HepG2 (cell line): ENCODE measurements around the gene STAT5A. TPM values are rescaled to one million over a fixed set of nuclear protein-coding genes. Genes with fewer than 3 reads are reported as not detected.

Experiments used
- ATAC-seq: fragments of 200-7000 bp; cut with Tn5 transposase; 3 replicates; pipeline ENCODE4 v1.9.1; 2020; ENCODE audit warnings: mild to moderate bottlenecking, moderate library complexity
- BruUV-seq: library from RNA; stranded (reverse); fragments of 400-500 nt; replicated peaks from 2 replicates; lab custom pipeline; 2021; lab: Mats Ljungman, UMichigan
- CTCF ChIA-PET: fragments of 300-600 bp; formaldehyde crosslinking; extraction: SDS; loops from one replicate; lab custom pipeline; 2021; ENCODE audit warnings: low total read pairs, inconsistent platforms, low intra/inter-chr PET ratio; lab: Yijun Ruan, JAX
- POLR2A ChIA-PET: fragments of 350-600 bp; sonication (Branson Sonifier 250); formaldehyde crosslinking; loops from one replicate; lab custom pipeline; 2020; ENCODE audit warnings: antibody characterized with exemption, inconsistent platforms; lab: Yijun Ruan, JAX
- DNase-seq: peaks from one replicate; pipeline ENCODE4 v3.0.0-alpha.2; 2015; ENCODE audit warnings: low spot score
- FAIRE-seq: peaks from 3 replicates; lab custom pipeline; 2011; peaks lifted over from hg19 to GRCh38; lab: Jason Lieb, UNC
- H2AFZ ChIP-seq: one replicate; pipeline ENCODE4 v1.6.1; 2011; ENCODE audit warnings: low read length, inconsistent platforms
- H3K27ac ChIP-seq: fragments of 300-600 bp; 3 replicates; pipeline ENCODE4 v1.8.0; 2011; ENCODE audit warnings: mixed run types, mild to moderate bottlenecking, mixed read lengths, low read length, inconsistent platforms; ENCODE audit not compliant: insufficient read depth; ENCODE audit errors: extremely low read length
- H3K27me3 ChIP-seq, 2 experiments: fragments of 200-600 bp in 1 of 2; 2 replicates in 1 of 2; 3 replicates in 1 of 2; pipeline versions ENCODE4 v1.6.0 to v1.8.0; 2011; ENCODE audit warnings: low read length in 2 of 2, mild to moderate bottlenecking in 2 of 2, moderate library complexity in 2 of 2, inconsistent platforms in 1 of 2; ENCODE audit not compliant: insufficient read depth in 2 of 2, control insufficient read depth in 1 of 2
- H3K36me3 ChIP-seq, 2 experiments: fragments of 200-600 bp in 1 of 2; replicated peaks in 1 of 2; 2 replicates in 1 of 2; 3 replicates in 1 of 2; pipeline versions ENCODE4 v1.5.1 to v1.8.0; 2011; ENCODE audit warnings: low read length in 2 of 2, inconsistent platforms in 1 of 2; ENCODE audit not compliant: insufficient read depth in 2 of 2, control insufficient read depth in 1 of 2
- H3K4me1 ChIP-seq: 2 replicates; pipeline ENCODE4 v1.5.1; 2012; ENCODE audit warnings: low read length, inconsistent platforms; ENCODE audit not compliant: insufficient read depth
- H3K4me2 ChIP-seq: 2 replicates; pipeline ENCODE4 v1.6.0; 2011; ENCODE audit warnings: low read depth, low read length, inconsistent platforms
- H3K4me3 ChIP-seq, 3 experiments: fragments of 200-600 bp in 1 of 3; sonication (generic), shearing (Covaris generic) in 1 of 3; replicated peaks in 1 of 3; 2 replicates each; pipeline ENCODE4 v1.5.1; 2011 to 2016; ENCODE audit warnings: low read length in 3 of 3, inconsistent platforms in 2 of 3, low read depth in 2 of 3, mild to moderate bottlenecking in 2 of 3, control low read depth in 1 of 3, mixed read lengths in 1 of 3; ENCODE audit not compliant: insufficient read depth in 1 of 3
- H3K79me2 ChIP-seq: one replicate; pipeline ENCODE4 v1.6.1; 2011; ENCODE audit warnings: low read length, inconsistent platforms; ENCODE audit not compliant: insufficient read depth
- H3K9ac ChIP-seq: 2 replicates; pipeline ENCODE4 v1.6.0; 2011; ENCODE audit warnings: mild to moderate bottlenecking, low read depth, low read length, inconsistent platforms; ENCODE audit not compliant: insufficient read depth
- H3K9me3 ChIP-seq: 2 replicates; pipeline ENCODE4 v1.5.1; 2012; ENCODE audit warnings: mild to moderate bottlenecking, low read length
- H4K20me1 ChIP-seq: 2 replicates; pipeline ENCODE4 v1.6.0; 2011; ENCODE audit warnings: inconsistent platforms, mild to moderate bottlenecking, low read length, moderate library complexity; ENCODE audit not compliant: insufficient read depth
- AGO2 ChIP-seq: fragments of 200-400 bp; formaldehyde crosslinking; optimal IDR thresholded peaks from 2 replicates; pipeline ENCODE3; 2017; ENCODE audit warnings: mild to moderate bottlenecking, low read depth, low read length, moderate library complexity
- HMGXB3 ChIP-seq: sonication (generic); formaldehyde crosslinking; IDR thresholded peaks from 2 replicates; pipeline ENCODE4 v1.4.0; 2020; ENCODE audit warnings: missing genetic modification reagents, borderline replicate concordance
- LCORL ChIP-seq, 2 experiments: fragments of 450-650 bp in 1 of 2; sonication (generic) in 1 of 2; formaldehyde crosslinking in 1 of 2; IDR thresholded peaks; 2 replicates each; pipeline versions ENCODE4 v1.5.0 to v1.6.1; 2017 to 2020; ENCODE audit warnings: antibody characterized with exemption in 1 of 2, missing genetic modification reagents in 1 of 2
- MAX ChIP-seq: IDR thresholded peaks from 2 replicates; pipeline ENCODE4 v1.6.1; 2012; ENCODE audit warnings: inconsistent platforms
- NFIB ChIP-seq: sonication (generic); formaldehyde crosslinking; IDR thresholded peaks from 2 replicates; pipeline ENCODE4 v1.9.0; 2021; ENCODE audit warnings: missing genetic modification reagents, mild to moderate bottlenecking, borderline replicate concordance
- PHF8 ChIP-seq: sonication (generic); formaldehyde crosslinking; IDR thresholded peaks from 2 replicates; pipeline ENCODE4 v1.5.0; 2020; ENCODE audit warnings: missing genetic modification reagents
- SIX4 ChIP-seq: sonication (generic); formaldehyde crosslinking; IDR thresholded peaks from 2 replicates; pipeline ENCODE4 v1.4.0; 2020; ENCODE audit warnings: missing genetic modification reagents
- SRF ChIP-seq: IDR thresholded peaks from 2 replicates; pipeline ENCODE4 v1.6.1; 2011; ENCODE audit warnings: mild to moderate bottlenecking, low read depth, low read length, moderate library complexity
- TAF15 ChIP-seq: fragments of 200-400 bp; formaldehyde crosslinking; IDR thresholded peaks from one replicate; pipeline ENCODE4 v1.6.1; 2018; ENCODE audit warnings: mild to moderate bottlenecking, low read depth, low read length; ENCODE audit not compliant: poor library complexity, severe bottlenecking
- UBTF ChIP-seq: sonication (generic); formaldehyde crosslinking; IDR thresholded peaks from 2 replicates; pipeline ENCODE4 v1.4.0; 2020; ENCODE audit warnings: mild to moderate bottlenecking, missing genetic modification reagents
- ZFP36L2 ChIP-seq: sonication (generic); formaldehyde crosslinking; IDR thresholded peaks from 2 replicates; pipeline ENCODE4 v1.4.0; 2020; ENCODE audit warnings: missing genetic modification reagents
- ZNF138 ChIP-seq: sonication (generic); formaldehyde crosslinking; IDR thresholded peaks from 2 replicates; pipeline ENCODE4 v1.5.0; 2020; ENCODE audit warnings: mild to moderate bottlenecking, low read depth, missing genetic modification reagents
- ZNF3 ChIP-seq: IDR thresholded peaks from 2 replicates; pipeline ENCODE4 v1.7.0; 2017; ENCODE audit warnings: inconsistent platforms
- ZNF619 ChIP-seq: sonication (generic); formaldehyde crosslinking; IDR thresholded peaks from 2 replicates; pipeline ENCODE4 v1.4.0; 2020; ENCODE audit warnings: mild to moderate bottlenecking, missing genetic modification reagents
- ZNF703 ChIP-seq: sonication (generic); formaldehyde crosslinking; IDR thresholded peaks from 2 replicates; pipeline ENCODE4 v1.5.1; 2020; ENCODE audit warnings: missing genetic modification reagents, mild to moderate bottlenecking, moderate library complexity, borderline replicate concordance
- WGBS: methylation state at CpG from one replicate; pipeline ENCODE4 v1.1.6; 2017; ENCODE audit warnings: low lambda C conversion rate; 5-methylcytosine and 5-hydroxymethylcytosine counted together
- in situ Hi-C: cut with HindIII; loops from 2 replicates; pipeline ENCODE4 v1.10.0; 2017; ENCODE audit warnings: low pct_unique_long_range_greater_than_20kb; ENCODE audit not compliant: extremely low pct_ligation_motif_present
- intact Hi-C: fragments of 100-400 bp; cut with micrococcal nuclease; formaldehyde crosslinking; loops from one replicate; pipeline ENCODE4 v1.10.0; 2022; ENCODE audit not compliant: unreplicated experiment
- polyA plus RNA-seq, 8 experiments: library from polyadenylated mRNA; depleted of rRNA in 3 of 8; stranded (reverse) in 7 of 8; unstranded in 1 of 8; fragments of >200 nt; fragmentation: Illumina TruSeq in 4 of 8; extraction: Trizol in 4 of 8; gene quantifications; 2 replicates each; pipeline versions ENCODE4 v1.2.1 to v1.2.3, GENCODE V29; 2011 to 2016; ENCODE audit warnings: low read depth in 4 of 8, missing spikeins in 1 of 8, mixed read lengths in 1 of 8; ENCODE audit not compliant: insufficient read depth in 1 of 8
- total RNA-seq, 5 experiments: library from RNA; depleted of rRNA; stranded (reverse); fragments of >200 nt; fragmentation: Illumina TruSeq; extraction: Trizol; gene quantifications; 2 replicates each; pipeline ENCODE4 v1.2.3, GENCODE V29; 2016; ENCODE audit warnings: low read depth in 1 of 5

STAT5A gene
- total and polyA plus RNA-seq, 2 of the 13 experiments (the other 11 are each of a cell fraction or from before 2014, with no cell fraction given), result 1.4 to 4.1 TPM

DNA sequence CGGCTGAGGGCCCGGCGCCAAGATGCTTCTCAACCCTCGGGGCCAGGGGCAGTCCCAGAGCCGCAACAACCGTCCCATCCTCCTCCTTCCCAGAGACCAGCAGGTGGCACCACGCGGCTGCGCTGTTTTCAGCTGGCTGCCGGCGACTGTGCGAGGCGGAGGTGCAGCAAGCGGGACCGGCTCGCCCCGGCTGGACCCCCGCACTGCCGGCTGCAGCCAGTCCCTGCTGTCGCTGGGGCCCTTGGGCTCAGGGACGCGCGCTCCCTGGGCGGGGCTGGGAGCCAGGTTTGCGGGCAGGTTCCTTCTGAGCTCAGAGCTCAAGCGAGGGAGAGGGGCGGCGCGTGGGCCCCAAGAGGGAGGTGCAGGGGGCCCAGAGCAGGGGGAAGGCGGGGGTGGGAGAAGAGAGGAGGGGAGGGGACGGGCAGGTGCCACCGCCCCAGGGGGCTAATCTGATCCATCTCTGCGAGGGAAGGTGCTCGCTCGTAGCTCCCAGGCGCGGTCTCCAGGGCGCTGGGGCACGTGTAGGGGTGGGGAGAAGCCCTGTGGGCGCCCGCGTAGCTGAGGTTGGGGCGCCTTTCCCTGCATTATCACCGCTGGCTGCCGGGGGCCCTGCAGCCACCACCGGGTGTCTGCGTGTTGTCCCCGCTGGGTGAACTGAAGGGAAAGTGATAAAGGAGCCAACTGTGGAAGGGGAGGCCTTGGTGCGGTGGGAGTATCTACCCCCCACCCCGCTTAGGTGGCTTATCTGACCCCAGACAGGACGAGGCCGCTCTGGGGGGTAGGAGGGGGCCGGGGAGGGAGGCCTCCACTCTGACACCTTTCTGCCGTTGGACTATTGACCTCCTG lies 24.2 kb downstream of the STAT5A start:
- POLR2A ChIA-PET, result interaction anchor here (0.6 to 3.7 kb wide), 31 partner anchors 8 to 431 kb away, joined by 3 to 47 read pairs (median 5); partner anchors contain the start of genes CAVIN1, GHDC, NAGLU and STAT3
- peak overlapping the region; percentile 55 for H3K9ac ChIP-seq
- H3K27me3 ChIP-seq, result no peaks in the 10 kb centered on the region
- peak overlapping the region; percentile 82 for H3K4me2 ChIP-seq
- H3K4me3 ChIP-seq, result peak overlapping the region; percentile 47 to 65 (median 51)
- ATAC-seq (peak; percentile 83), DNase-seq (peak; percentile 80), FAIRE-seq (peak; percentile 30)
- H3K9me3 ChIP-seq, result no peaks in the 10 kb centered on the region
- peaks cover 90% of the 10 kb centered on the region for H3K4me1 ChIP-seq
- in situ Hi-C loops (no loop called here), intact Hi-C loops (no loop called here)
- peak overlapping the region; percentile 73 for H3K27ac ChIP-seq
- H2AFZ ChIP-seq, result no peak overlapping the region
- TSS peak; percentile 50 for BruUV-seq
- no peaks in the 10 kb centered on the region for H3K79me2 ChIP-seq
- CTCF ChIA-PET, result interaction anchor here (0.5 to 1.9 kb wide), 3 partner anchors 11 to 94 kb away, joined by 4 to 10 read pairs (median 6); no protein-coding TSS in a partner anchor
- 9% methylated on average over 37 of the region's 54 CpGs for WGBS
- H3K36me3 ChIP-seq, result peaks cover 2 to 15% of the 10 kb centered on the region in 2 experiments; a peak in 4 of 5 replicates
- H4K20me1 ChIP-seq, result no peaks in the 10 kb centered on the region
- TF ChIP-seq SIX4 (CRISPR knock-in tag) (no peak), HMGXB3 (CRISPR knock-in tag) (no peak), TAF15 (peak; percentile 87), UBTF (CRISPR knock-in tag) (peak; percentile 99), AGO2 (peak; percentile 97), ZNF3 (CRISPR knock-in tag) (no peak), LCORL (IDR thresholded peaks at IDR 0.05) (no peak), LCORL (CRISPR knock-in tag; IDR thresholded peaks at IDR 0.05) (peak; percentile 63), SRF (no peak), ZFP36L2 (CRISPR knock-in tag) (no peak), NFIB (CRISPR knock-in tag) (no peak), PHF8 (CRISPR knock-in tag) (peak; percentile 48), ZNF703 (CRISPR knock-in tag) (no peak), ZNF619 (CRISPR knock-in tag) (peak; percentile 72; the same call in 1 of the 2 replicates), MAX (peak; percentile 94), ZNF138 (peak; percentile 90; the same call in 1 of the 2 replicates)
